GM21447 (cell line): ENCODE measurements around the gene CRB2.

ENCODE experiments used
- ATAC-seq: cut with Tn5 transposase; IDR thresholded peaks from one replicate; pipeline ENCODE4 v1.9.1; 2021; ENCODE audit not compliant: unreplicated experiment

CRB2 gene

GRCh38 chr9:123355761-123356431 is at the start of gene CRB2:
Gene CRB2, plus strand, starts transcription at chr9:123356197. Its CDS starts 64 bp downstream, at chr9:123356261.
- no peak for ATAC-seq

- ATAC-seq: no peak
Observed at GRCh38 chr9:123309611-123310010, 46.4 kb upstream of the CRB2 start.

GRCh38 chr9:123310551-123311249 is 45.3 kb upstream of the CRB2 start:
- no peak for ATAC-seq

GRCh38 chr9:123311250-123311752 is 44.7 kb upstream of the CRB2 start:
- no peak for ATAC-seq

GRCh38 chr9:123312306-123312877 is 43.6 kb upstream of the CRB2 start:
- ATAC-seq: no peak

- no peak for ATAC-seq
Observed at GRCh38 chr9:123314617-123315016, 41.4 kb upstream of the CRB2 start.

GRCh38 chr9:123315635-123316034 is 40.4 kb upstream of the CRB2 start:
- no peak for ATAC-seq

- ATAC-seq: no peak
Observed at GRCh38 chr9:123316053-123316718, 39.8 kb upstream of the CRB2 start.

GRCh38 chr9:123318202-123318601 is 37.8 kb upstream of the CRB2 start:
- peak; percentile 45 for ATAC-seq

- no peak for ATAC-seq
Observed at GRCh38 chr9:123318961-123319421, 37.0 kb upstream of the CRB2 start.

GRCh38 chr9:123319541-123320339 is 36.3 kb upstream of the CRB2 start:
- no peak for ATAC-seq

- no peak for ATAC-seq
Observed at GRCh38 chr9:123320814-123321213, 35.2 kb upstream of the CRB2 start.

GRCh38 chr9:123321616-123322272 is 34.3 kb upstream of the CRB2 start:
- ATAC-seq: no peak

- ATAC-seq: peak; percentile 56
Observed at GRCh38 chr9:123322273-123323195, 33.5 kb upstream of the CRB2 start.

GRCh38 chr9:123323196-123324013 is 32.6 kb upstream of the CRB2 start:
- ATAC-seq: no peak

- ATAC-seq: no peak
Observed at GRCh38 chr9:123324767-123325183, 31.2 kb upstream of the CRB2 start.

- no peak for ATAC-seq
Observed at GRCh38 chr9:123326187-123326586, 29.8 kb upstream of the CRB2 start.

GRCh38 chr9:123326662-123327093 is 29.3 kb upstream of the CRB2 start:
- ATAC-seq: peak; percentile 29
